ENCODE results near the gene XRN2. TPM values are rescaled to one million over a fixed set of nuclear protein-coding genes. Genes with fewer than 3 reads are reported as not detected.

Gene XRN2
- total RNA-seq, 1 donor from 2014 or later = 96.2 TPM

DNA sequence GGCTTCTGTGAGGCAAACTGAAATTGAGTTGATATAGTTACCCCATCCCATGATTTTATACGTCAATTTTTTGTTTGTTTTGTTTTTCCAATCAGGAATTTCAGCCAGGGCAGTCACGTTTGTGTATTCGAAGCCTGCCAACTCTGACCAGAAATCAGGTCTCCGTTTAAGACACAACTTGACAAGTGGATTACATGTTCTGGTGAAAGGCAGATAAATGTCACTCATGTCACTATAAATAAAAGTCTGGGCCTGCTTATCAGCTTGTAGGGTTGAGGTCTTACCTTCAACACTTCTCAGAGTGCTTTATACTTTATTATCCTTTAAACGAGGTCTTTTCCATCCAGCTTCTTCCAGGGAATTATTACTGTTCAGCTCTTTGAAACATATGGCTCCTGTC is 8.4 kb upstream of the XRN2 start:
- FAIRE-seq = no peak
- no peak for DNase-seq (ENCODE audit: low spot score in 2 of 2)

DNA sequence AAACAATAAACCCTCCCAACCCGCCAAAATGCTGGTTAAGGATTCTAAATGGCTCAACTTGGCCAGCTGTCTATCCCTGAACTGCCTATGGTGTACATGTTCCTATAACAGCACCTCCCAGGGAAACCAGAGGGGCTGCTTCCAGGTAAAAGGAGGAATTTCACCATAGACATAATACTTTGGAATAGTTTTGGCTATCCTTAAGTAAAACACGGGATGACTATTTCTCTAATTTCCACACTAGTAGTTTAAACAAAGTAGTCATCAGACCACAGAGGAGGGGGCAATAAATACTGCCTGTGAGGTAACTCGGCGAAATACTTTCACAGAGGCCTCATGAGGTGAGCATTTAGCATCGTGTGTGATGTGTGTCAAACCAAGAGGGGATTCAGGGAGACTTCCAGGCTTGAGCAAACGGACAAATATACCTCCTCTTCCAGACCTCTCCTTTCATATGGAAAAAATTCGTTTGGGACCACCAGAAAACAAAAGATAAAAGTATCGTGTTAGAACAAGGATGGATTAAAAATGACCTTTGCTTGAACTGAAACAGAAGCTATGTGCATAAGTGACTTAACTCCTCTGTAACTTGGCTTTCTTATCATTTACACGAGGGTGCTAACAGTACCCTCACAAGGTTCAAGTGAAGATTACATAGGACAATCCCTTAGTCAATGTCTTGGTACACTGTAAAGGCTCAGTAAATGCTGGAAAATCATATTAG is 1.0 kb upstream of the XRN2 start:
- DNase-seq (ENCODE audit: low spot score in 2 of 2) (no peak), FAIRE-seq (no peak)

DNA sequence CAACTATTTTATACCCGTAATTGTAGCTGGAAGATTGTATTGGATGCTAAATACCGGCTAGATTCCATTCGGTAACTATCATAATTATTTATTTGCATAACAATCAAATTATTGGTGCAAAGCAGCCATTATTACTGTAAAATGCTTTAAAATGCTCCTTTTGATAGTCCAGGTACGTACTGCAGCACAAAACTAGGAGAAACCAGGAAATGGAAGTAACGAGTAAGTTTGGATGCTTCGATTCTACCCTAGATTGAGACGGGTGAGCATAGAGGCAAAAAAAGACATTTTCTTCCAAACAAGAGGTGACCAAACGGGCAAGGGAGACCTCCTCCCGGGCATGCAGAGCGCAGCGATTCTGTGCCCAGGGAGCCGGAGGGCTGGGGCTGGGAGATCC is 469 bp upstream of the XRN2 start:
- FAIRE-seq (no peak), DNase-seq (ENCODE audit: low spot score in 2 of 2) (no peak)

DNA sequence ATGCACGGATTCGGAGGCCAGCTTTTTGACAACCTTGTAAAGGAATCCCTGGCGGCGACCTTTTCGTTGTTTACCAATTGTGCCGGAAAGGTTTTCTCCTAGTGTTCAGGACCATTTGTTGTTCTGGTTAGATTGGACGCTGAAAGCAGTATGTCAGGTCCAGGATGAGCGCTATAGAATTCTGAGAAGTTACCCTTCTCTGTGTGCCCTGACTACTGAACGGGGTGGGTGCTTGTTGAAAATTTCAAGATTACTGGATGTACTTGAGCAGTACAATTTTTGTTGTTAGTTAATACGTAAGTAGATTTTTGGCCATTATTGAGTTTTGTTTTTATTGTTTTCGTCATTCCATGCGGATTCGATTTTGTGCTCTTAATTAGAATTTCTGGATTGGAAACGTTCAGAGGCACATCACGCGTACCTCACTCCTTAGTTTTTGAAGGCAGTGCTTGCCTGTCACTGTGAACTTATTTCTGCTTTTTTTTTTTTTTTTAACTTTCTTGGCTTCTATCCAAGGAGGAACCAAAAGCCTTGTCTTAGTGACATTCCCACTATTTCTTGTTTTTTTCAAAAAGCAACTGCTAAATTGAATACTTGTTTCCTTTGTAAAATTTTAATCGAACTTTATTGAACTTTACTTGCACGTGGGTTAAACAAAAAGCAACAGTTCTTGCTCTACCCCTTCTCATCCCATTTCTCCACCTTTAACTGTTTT is 898 bp downstream of the XRN2 start:
- DNase-seq (ENCODE audit: low spot score in 2 of 2) (no peak), FAIRE-seq (no peak)

DNA sequence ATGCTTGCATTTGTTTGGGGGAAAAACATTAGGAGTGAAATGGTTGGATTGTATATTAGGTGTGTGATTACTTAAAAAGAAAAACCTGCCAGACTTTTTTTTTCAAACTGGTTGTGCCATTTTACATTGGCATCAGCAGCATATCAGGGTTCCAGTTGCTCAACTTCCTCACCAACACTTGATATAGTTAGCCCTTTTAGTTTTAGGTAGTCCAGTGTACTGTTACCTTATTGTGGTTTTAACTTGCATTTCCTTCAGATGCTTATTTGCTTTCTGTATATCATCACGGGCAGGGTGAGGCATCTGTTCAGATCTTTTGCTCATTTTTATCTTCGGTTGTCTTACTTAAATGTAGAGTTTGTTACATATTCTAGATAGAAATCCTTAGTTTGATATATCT is 5.2 kb downstream of the XRN2 start:
- no peak for DNase-seq (ENCODE audit: low spot score in 2 of 2)
- FAIRE-seq = no peak

DNA sequence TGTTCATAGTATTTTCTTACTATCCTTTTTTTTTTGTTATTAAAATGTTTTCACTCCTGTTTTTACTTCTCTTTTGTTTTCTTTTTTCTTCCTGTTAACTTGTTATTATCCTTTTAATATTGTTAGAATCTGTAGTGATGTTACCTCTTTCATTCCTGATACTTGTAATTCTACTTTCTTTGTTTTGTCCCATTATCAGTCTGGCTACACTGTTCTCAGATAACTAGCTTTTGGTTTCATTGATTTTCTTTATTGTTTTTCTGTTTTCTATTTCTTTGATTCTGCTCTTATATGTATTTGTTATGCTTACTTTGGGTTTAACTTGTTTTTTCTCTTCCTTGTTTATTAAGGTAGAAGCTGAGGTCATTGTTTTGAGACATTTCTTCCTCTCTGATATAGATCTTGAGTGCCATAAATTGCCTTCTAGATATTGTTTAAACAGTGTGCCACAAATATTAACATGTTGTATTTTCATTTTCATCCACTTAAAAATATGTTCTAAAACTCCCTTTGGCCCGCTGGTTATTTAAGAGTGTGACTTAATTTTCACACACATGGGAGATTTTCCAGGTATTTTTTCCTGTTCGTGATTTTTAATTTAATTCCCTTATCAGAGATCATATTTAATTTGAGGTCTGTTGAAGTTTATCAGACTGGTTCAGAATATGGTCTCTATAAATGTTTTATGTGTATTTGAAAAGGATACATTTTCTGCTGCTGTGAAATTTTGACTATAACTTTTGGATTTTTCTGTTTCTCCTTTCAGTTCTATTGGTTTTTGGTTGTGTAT is 6.7 kb downstream of the XRN2 start:
- FAIRE-seq (no peak), DNase-seq (ENCODE audit: low spot score in 2 of 2) (no peak)

DNA sequence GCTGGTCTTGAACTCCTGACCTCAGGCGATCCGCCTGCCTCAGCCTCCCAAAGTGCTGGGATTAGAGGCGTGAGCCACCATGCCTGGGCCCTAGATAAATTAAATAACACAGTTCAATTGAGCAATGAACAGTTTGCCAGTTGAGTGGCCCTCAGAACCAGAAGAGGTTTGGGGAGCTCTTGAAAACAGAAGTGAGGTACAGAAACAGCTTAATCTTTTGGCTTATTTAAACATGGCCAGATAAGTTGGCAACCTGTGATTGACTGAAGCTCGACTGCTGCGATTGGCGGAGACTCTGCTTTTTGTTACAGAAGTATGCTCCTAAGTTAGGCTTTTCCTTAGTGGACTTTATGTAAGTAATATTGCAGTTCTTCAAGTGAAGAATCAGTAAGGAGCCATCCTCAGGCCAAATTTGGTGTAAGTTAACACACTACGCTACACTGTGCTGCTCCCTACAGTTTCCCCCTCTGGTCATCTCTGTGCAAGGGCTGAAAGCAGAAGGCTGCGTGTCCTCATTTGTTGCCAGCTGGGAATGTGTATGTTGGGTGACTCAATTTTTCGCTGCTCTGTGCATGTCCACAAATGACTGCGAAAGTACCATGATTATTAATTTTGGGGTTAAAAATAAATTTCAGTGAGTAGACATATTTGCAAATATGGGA is 9.8 kb downstream of the XRN2 start:
- DNase-seq (ENCODE audit: low spot score in 2 of 2) (no peak), FAIRE-seq (no peak)

DNA sequence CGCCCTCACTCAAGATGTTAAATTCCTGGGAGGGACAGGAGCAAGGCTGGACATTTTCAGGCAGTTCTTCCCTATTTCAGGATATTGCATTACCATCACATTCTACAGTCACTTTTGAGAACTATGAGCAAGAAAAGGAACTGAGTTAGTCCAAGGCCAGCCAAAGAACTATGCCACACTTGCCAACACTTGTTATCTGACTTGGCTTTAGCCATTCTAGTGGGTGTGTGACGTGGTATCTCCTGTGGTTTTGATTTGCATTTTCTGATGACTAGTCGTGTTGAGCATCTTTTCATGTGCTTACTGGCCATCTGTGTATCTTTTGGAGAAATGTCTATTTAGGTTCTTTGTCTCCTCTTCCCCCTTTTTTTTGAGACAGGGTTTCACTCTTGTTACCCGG is 12.0 kb downstream of the XRN2 start:
- DNase-seq (ENCODE audit: low spot score in 2 of 2) (no peak), FAIRE-seq (no peak)

DNA sequence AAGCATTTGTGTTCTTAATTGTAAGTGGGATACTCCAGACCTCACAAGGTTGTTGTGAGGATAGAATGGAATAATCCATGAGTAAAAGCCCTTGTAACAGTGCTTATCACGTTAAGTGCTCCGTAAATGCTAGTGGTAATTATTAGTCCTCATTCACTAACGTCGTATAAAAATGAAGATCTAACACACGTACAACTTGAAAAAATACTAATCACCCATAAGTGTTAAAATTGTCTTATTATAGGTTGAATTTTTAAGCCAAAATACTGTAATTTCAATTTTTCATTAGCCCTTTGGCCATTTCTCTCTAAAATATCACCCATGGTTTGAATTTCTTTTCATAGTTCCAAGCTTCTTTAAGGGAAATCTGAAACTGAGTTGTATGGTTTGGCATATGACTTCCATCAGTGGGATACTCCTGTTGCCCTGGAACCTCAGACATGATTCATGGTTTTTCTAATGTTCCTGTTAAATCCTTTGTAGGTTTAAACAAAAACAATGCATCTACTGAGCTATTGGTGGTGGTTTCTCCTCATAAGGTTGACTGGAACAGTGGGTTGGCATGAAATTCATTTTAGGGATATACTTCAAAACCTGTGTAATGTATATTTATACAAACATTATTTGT is 19.1 kb downstream of the XRN2 start:
- DNase-seq (ENCODE audit: low spot score in 2 of 2) (no peak), FAIRE-seq (no peak)

DNA sequence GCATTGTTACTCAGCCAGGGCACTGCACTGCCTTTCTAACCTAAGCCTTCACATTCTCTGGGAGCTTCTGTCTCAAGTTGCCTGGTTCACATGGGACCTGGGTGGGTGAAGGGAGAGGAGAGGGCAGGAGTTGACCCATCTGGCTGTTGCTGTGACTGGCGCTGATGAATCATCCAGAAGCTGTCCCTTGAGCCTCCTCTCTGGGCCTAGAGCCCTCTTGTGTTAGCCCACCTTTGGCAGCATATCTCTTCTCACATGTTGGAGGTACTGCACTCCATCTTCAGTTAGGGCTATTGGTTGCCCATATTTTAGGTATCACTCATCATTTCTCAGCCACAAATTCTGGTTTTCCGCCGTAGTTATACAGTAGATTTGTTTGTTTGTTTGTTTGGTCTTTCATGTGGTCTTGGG is 19.8 kb downstream of the XRN2 start:
- no peak for DNase-seq (ENCODE audit: low spot score in 2 of 2)
- no peak for FAIRE-seq

DNA sequence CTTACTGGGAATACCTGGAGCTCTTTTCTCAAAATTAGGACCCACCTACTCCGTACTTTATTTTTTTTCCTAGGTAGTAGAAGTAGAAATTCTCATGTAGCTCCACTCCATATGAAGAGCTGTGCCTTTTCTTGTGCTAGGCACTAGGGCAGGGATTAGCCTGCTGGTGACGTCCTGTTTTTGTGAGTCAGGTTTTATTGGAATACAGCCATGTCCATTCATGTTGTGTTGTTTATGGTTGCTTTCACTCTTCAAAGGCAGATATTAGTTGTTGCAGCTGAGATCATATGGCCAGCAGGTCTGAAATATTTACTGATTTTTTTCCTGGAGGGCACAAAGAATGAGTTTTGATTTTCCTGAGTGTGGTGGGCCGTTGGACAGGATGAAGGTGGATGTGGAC is 20.5 kb downstream of the XRN2 start:
- DNase-seq (ENCODE audit: low spot score in 2 of 2) (no peak), FAIRE-seq (no peak)

DNA sequence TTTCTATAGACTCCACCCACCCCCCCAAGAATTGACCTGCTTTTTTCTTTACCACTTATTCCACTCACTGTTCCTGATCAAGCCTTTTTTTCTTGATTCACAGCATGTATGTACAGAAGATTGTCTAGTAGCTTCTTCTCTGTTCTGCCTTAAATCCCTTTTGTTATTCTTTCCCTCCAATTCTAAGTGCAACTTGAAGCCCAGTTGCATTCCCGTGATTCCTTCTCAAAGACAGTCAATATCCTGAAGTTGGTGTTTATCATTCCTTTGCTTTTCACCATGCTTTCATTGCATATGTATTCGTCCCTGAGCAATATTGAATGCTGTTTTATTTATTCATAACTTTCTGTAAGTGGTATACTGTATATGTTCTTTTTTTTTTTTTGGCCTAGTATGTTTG is 21.0 kb downstream of the XRN2 start:
- DNase-seq (ENCODE audit: low spot score in 2 of 2) = no peak
- no peak for FAIRE-seq

DNA sequence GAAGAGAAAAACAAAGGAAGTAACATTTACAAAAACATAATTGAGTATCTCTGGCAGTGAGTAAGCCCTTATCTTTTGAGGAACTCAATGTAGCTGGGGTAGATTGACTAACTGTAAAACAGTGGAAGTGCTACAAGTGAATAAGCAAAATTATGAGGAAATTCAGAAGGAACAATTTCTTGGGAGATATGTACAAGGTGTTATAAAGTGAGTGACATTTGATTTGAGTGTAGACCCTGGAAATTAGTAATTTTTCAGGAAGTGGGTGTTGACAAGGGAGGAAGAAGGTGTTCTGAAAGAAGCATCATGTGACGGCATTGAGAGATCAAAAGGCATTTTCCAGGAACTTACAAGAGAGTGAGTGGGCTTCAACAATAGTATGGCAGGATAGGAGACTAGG is 22.2 kb downstream of the XRN2 start:
- FAIRE-seq = no peak
- DNase-seq (ENCODE audit: low spot score in 2 of 2) = no peak

DNA sequence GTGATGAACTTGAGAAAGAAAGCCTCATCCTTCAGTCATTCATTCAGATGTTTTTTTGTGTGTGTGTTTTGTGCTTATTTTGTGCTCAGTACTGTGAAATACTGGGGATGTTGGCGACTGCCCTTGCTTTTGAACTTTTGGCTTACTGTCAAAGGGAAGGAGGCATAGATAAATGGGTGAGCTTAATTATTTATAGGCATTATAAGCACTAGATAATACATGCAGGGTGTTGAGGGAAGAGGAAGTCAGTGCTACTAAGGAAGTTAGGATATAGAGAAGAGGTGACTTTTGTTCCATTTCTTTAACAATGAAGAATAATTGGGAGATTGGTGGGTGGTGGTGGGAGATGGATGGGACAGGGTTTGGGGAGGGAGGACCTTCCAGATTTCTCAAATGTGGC is 23.6 kb downstream of the XRN2 start:
- no peak for FAIRE-seq

DNA sequence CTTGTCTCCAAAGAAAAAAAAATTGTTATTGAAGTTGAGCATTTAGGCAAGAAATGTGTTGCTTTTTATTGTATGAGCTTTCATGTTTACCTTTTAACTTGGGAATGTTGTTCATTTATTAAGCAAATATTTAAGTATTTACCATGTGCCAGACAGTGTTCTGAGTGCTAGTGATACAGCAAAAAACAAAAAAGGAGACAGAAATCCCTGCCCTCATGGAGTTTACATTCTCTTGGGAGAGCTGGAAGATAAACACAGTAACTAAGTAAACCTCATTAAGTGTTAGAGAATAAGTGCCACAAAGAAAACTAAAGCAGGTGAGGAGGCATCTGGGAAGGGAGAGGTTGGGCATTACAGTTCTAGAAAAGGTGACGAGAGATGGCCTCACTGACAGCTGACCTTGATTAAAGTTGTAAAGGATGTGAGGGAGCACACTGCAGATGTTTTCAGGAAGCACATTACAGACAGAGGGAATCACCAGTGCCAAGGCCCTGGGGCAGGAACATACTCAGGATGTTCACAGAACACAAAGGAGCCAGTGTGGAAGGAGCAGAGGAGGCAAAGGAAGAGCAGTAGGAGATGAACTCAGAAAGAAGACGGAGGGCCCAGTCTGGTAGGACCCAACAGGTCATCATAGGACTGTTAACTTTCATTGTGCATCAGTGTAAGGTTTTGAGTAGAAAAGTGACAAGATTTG is 33.5 kb downstream of the XRN2 start:
- FAIRE-seq (no peak), DNase-seq (ENCODE audit: low spot score in 2 of 2) (no peak)

More for the DNA sequence above, 23.6 kb downstream of the XRN2 start:
- no peak for DNase-seq (ENCODE audit: low spot score in 2 of 2)

DNA sequence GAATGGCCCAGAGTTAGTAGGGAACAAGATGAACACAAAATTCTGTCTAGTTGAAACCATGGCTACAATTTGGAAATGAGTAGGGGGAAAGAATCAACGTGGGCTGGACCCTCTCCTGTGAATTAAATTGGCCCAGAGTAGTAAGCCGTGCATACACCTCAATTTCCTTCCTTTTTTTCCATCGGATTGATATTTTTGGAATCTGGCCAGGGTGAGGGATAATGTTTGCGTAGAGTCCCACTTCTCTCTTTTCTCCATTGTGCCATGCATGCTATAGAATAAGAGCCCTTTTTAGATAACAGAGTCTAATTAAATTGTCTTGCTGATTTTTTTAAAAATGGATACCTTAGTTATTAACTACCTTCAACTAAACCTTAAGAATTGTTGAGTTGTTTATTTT is 35.2 kb downstream of the XRN2 start:
- DNase-seq (ENCODE audit: low spot score in 2 of 2) = no peak
- FAIRE-seq = no peak

DNA sequence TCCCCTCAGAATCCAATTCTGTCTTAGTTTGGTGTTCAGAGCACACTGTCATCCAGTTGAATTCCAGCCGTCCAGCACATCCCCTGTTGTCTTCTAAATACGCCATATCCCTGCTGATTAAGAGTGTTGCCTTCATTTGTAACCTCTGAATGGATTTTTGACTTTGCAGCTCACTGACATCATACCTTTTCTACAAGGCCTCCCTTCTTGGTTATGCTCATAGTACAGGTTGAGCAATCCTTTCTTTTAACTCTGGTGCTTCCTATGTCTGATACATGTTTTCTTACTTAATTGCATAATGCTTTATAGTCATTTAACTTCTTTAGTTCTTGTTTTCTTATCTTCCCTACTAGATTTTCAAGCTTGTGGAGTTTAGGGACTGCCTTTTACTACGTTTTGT is 36.4 kb downstream of the XRN2 start:
- FAIRE-seq (no peak), DNase-seq (ENCODE audit: low spot score in 2 of 2) (no peak)

DNA sequence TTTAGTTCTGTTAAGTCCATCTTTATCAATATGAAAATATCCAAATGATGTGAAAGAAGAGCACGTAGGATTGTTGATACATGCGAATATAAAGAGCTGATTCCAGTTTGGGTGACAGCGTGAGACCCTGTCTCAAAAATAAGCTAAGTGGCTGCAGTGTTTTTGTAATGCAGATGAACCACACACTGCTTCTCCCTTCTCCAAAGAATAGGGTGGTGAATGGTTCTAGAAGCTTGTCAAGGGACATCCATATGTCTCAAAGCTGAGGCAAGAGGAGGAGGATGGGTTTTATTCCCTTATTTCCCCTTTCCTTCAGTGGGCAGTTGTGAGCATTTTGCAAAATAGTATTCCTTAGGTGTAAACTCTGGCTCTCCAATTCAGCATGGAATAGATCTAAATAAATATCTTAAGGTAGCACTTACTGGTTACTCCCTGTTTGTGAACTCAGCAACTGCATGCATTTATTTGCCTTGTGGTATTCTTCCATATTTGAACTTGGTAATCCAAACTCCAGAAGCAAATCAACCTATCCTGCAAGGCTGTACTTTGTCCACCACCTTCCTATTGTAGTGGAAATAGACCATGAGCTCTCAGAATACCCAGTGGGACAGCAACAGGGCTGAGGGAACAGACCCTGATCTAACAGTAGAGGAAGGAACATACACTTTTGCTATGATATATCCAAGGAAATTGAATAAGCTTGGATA is 38.0 kb downstream of the XRN2 start:
- no peak for DNase-seq (ENCODE audit: low spot score in 2 of 2)
- no peak for FAIRE-seq

DNA sequence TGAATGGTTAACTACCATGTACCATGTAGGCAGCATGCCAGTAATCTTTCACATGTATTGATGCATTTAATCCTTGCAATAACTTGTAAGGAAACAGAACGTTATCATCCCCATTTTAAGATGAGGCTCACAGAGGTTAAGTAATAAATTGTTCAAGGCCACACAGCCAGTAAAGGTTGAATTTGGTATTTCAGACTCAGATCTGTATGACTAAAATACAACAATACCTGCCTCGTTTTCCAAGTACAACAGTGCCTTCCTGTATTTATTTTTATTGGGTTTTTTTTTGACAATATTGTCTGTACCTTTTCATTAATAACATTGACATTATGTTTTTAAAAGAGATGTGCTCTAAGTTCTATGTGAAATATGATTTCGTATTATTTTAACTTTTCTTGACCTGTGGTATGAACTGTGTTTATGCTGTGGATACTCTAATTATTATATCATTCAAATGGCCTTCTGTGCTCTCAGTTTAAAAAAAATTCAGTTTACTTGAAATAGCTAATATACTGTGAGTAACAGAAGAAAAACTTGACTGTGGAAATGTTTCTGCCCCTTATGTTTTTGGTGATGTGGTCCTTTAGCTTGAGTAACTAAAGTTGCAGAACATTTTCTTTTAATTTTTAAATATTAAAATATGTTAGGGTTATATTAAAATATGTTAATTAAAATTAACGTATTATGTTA is 39.7 kb downstream of the XRN2 start:
- FAIRE-seq = peak; percentile 66
- no peak for DNase-seq (ENCODE audit: low spot score in 2 of 2)

Data from frontal cortex (tissue), 4 donors.